HG02885 (cell line): ENCODE measurements around the gene TMEM223.
"Not testable (repeated sequence)": the region's sequence is repeated elsewhere in the genome, so short reads cannot be mapped to it uniquely, and the experiment has no call there.

Experiments used
- ATAC-seq: cut with Tn5 transposase; IDR thresholded peaks from one replicate; pipeline ENCODE4 v1.9.1; 2021; ENCODE audit warnings: mild to moderate bottlenecking; ENCODE audit not compliant: unreplicated experiment, poor library complexity

Gene TMEM223

GRCh38 chr11:62804310-62805075, 12.7 kb upstream of the TMEM223 start:
- ATAC-seq = peak; percentile 17

DNA sequence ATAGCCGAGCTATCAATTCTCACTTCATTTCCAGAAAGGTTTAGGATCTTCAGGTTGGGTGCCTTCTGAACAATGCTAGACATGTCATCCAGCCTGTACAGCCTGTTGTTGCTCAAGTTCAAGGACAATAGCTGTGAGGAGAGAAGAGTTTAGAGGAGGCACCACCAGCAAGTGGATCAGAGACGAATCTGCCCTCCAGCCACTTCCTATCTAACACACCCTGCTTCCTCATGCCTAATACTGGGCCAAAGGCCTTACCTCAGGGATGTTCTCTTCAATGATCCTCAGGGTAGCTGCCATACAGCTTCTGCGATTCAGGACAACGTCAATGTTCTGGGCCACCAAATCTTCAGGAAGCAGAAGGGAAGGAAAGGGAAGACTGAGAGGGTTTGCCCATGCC, 9.3 kb upstream of the TMEM223 start:
- no peak for ATAC-seq

- ATAC-seq = no peak
Measured at GRCh38 chr11:62799486-62799885, 7.7 kb upstream of the TMEM223 start.

GRCh38 chr11:62796281-62796680, 4.5 kb upstream of the TMEM223 start:
- ATAC-seq = no peak

- ATAC-seq = no peak
Measured at GRCh38 chr11:62794201-62794775, 2.5 kb upstream of the TMEM223 start.

DNA sequence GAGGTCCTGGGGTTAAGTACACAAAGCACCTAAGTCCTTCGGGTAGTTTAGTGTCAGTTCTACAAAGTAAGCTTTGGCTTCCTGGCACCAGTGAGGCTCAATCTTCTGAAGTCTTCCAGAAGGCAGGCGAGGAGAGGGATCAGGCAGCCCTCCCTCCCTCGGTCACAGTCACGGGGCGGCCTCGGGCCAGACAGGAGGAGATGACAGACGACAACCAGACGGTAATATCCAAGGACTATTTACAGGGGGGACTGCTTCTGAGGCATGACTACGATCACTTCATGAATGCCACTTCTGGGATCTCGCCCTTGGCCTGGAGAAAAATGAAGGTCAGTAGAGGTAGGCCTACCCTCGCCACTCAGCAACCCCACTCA, 383 bp upstream of the TMEM223 start:
- peak; percentile 8 for ATAC-seq

- no peak for ATAC-seq
Measured at GRCh38 chr11:62789576-62789975, 2.2 kb downstream of the TMEM223 start.

DNA sequence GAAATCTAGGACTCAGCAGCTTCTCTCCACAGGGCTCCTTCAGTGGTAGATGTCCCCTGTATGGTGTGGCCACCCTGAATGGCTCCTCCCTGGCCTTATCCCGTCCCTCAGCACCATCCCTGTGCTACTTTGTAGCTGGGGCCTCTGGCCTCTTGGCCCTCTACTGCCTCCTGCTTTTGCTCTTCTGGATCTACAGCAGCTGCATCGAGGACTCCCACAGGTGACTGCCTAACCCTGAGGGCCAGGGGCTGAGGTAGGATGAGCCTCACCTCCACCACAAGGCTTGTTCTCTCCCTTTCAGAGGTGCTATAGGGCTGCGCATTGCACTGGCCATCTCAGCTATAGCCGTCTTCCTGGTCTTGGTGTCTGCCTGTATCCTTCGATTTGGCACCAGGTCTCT, 2.8 kb downstream of the TMEM223 start:
- no peak for ATAC-seq

GRCh38 chr11:62787005-62787759, 4.6 kb downstream of the TMEM223 start, which contains the start of gene TMEM179B:
TSS of gene TMEM179B (plus strand) at chr11:62787402. CDS start at chr11:62787432, 30 bp downstream.
- ATAC-seq = peak; percentile 71

GRCh38 chr11:62786318-62787004, 5.3 kb downstream of the TMEM223 start:
- ATAC-seq = peak; percentile 70

GRCh38 chr11:62782753-62783152, 9.1 kb downstream of the TMEM223 start:
- ATAC-seq = no peak

DNA sequence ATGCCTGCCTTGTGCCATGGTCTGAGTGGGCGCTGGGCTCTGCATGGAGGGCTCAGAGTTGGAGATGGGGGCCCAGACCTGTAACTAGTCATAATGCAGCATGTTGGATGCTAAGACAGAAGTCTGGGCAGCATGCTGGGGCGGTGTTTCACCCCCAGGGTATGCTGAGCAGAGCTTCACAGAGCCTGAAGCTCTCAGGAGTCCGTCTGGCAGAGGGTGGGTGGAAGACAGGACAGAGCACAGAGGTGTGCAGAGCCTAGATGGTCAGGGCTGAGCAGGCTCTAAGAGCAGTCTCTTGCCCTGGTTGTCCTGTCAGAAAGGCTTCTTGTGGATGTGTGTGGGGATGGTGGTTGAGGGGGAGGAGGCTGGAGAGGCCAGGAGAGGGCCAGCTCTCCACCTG, 13.4 kb downstream of the TMEM223 start:
- no peak for ATAC-seq

GRCh38 chr11:62777389-62777788, 14.4 kb downstream of the TMEM223 start:
- ATAC-seq = no peak

GRCh38 chr11:62775646-62776045, 16.2 kb downstream of the TMEM223 start:
- no peak for ATAC-seq

DNA sequence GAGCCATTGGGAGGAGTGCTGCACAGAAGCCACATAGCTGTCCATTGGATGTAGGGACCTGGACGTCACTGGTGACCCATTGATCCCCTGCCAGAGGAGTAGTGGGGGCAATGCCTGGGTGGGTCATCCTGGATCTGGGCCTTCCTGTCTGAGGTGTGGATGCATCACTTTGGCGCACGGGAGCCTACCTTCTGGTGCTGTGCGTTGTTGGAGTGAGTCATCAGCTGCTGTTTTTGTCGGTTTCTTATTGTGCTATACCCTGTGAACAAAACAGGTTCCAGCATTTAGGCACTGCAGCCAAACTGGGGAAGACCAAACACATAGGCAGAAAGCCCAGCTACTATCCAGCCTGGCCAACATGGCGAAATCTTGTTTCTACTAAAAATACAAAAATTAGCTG, 17.4 kb downstream of the TMEM223 start:
- no peak for ATAC-seq

DNA sequence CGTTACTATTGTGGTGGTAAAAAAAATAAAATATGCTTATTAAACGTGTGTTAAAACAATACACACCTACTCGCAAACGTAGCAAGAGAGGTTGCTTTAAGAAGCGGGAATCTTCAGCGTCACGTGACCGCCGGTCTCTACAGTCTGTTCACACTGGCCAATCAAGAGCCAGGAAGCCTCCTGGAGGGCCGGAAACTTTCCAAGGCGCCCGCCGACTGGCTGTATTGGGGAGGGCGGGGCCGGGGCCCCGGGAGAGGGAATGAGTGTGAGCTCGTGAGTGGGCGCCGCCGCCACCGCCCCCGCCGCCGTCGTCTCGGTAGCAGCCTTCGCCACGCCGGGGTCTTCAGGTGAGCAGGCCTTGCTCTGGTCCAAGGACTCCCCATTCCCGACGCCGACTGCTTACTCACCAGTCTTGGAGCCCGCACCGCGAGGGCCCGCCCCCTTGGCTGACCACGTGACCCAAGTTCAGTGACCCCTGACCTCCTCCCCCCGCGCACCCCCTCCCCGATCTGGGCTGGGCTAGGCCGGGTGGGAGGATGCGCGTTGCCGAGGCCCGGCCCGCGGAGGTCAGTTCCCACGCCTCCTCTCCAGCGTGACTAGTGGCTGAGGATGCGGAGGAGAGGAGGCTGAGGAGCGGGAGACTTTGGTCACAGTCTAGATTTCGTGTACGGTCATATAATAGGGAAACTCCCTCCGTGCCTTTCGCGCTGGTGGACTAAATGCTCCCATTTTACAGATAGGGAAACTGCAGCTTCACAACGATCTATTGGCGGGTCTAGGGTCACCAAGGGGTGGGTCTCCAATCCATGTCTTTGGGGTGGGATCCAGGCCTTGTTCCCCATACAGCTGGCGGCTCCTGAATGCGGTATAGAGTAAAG, 20.4 kb downstream of the TMEM223 start, which contains the start of gene TAF6L:
TSS of gene TAF6L (plus strand) at position 253 of the 878 bp plus-strand sequence. CDS start 4,388 bp downstream, outside the sequence.
- peak; percentile 86 for ATAC-seq

DNA sequence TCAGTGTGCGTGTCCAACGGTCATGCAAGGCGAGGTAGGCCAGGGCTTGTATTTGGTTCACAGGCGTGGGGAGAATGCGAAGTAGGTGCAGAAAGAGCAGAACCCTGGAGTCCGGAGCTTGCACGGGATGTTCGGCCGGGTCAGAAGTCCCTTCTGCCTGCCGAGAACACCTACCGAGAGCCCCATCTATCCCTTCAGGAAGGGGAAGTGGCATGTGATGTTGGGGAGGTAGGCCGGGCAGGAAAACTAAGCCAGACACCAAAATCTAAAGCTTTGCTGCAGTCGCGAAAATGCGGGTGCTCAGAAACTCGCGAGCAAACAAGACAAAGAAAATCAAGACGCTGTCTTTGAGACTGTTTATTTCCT, 21.0 kb downstream of the TMEM223 start:
- ATAC-seq = peak; percentile 10

DNA sequence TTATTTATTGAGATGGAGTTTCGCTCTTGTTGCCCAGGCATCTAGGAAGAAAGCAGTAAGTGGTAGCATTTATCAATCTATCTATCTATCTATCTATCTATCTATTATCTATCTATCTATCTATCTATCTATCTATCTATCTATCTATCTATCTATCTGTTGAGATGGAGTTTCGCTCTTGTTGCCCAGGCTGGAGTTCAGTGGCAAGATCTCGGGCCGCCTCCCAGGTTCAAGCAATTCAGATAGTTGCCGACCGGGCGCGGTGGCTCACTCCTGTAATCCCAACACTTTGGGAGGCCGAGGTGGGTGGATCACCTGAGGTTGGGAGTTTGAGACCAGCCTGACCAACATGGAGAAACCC, 31.0 kb downstream of the TMEM223 start:
- not testable (repeated sequence) for ATAC-seq

GRCh38 chr11:62757846-62758788, 33.7 kb downstream of the TMEM223 start:
- ATAC-seq = no peak
